Kasumi-1 (cell line): ENCODE data around the gene SLC2A9.
A peak's percentile ranks its signal among the peaks of the same experiment; 100 is the strongest.
"Not testable (repeated sequence)": the region's sequence is repeated elsewhere in the genome, so short reads cannot be mapped to it uniquely, and the experiment has no call there.

Experiments
- DNase-seq, 2 experiments: peaks; one replicate each; lab custom pipeline; 2025; lab: John Stamatoyannopoulos, UW

Gene SLC2A9

GRCh38 chr4:9926586-9926985 lies 94.7 kb downstream of the SLC2A9 start:
- no peak for DNase-seq

GRCh38 chr4:9925750-9926439 lies 95.4 kb downstream of the SLC2A9 start:
- DNase-seq: no peak

DNA sequence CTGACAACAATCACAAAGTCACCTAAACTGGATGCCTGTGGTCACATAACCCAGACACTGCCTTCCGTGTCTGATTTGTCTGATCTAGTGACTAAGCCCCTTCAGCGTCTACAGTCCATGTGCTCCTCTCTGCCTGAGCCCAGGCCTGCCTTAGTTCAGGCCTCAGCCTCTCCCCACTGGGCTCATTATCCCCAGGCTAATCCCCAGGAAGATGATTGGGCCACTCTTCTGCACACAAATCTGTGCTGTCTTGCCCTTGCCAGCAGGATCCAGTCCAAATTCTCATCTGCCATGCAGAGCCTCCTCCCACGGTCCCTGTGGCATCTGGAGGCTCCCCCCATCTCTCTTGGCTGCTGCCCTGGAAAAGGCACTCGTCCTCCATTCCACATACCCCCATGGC lies 96.5 kb downstream of the SLC2A9 start:
- DNase-seq: no peak

GRCh38 chr4:9923195-9923812 lies 98.0 kb downstream of the SLC2A9 start:
- no peak for DNase-seq

GRCh38 chr4:9921326-9921725 lies 100.0 kb downstream of the SLC2A9 start:
- no peak for DNase-seq

DNA sequence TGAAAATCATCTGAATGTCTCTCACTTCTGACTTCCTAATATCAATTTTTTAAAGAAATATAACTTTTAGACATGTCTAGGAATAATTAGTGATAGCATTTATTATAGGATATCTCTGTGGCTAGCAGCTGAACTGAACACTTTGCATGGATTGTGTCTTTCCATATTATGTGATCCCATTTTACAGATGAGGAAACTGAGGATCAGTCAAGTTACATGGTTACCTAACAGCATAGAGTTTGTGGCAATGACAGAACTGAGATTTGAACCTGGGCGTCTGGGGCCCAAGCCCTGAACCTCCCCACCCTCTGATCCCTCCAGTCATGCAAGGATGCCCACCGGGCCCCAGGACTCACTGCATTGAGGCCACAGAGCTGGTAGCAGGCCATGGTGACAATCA lies 101.3 kb downstream of the SLC2A9 start:
- no peak for DNase-seq

DNA sequence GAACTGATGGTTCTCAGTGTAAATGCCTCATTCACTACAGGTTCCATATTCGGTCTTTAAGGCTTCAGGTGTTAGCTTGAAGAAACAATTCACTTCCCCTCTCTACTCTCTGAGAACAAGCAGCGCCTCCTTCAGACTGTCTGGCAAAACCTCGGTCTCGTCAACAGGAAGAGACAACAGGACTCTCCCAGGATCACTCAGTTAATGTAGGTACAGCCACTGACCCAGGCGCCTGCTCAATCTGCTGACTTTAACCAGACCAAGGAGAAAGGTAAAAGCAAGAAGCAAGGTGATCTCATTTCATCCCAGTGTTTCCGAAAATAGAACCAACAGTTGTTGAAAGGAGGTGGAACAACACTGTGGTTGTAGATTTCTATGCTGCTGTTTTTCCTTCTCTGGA lies 102.2 kb downstream of the SLC2A9 start:
- DNase-seq: no peak

- no peak for DNase-seq
These were observed 102.8 kb downstream of the SLC2A9 start for GRCh38 chr4:9918484-9918883.

DNA sequence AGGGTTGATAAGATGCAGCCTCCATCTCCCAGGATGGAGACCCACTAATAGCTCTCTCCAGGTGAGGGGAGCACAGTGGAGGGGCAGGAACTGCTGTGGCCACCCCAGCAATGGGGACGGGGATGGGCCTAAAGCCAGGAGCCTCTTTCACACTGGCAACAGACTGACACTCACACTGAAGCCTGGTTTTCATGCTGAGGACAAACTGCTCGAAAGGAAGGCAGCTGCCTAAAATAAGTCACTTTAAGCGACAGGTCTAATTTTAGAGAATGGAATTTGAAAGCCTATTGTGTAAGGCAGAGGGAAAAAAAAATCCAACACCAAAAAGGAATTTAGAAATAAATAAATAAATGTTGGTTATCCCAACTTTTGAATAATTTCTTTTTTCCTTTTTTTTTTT lies 104.4 kb downstream of the SLC2A9 start:
- DNase-seq: no peak

GRCh38 chr4:9916346-9916745 lies 105.0 kb downstream of the SLC2A9 start:
- DNase-seq: no peak

- DNase-seq: no peak
These were observed 107.5 kb downstream of the SLC2A9 start for GRCh38 chr4:9913846-9914245.

GRCh38 chr4:9906996-9907395 lies 114.3 kb downstream of the SLC2A9 start:
- no peak for DNase-seq

- no peak for DNase-seq
These were observed 116.2 kb downstream of the SLC2A9 start for GRCh38 chr4:9904976-9905587.

GRCh38 chr4:9903317-9903716 lies 118.0 kb downstream of the SLC2A9 start:
- DNase-seq: no peak

DNA sequence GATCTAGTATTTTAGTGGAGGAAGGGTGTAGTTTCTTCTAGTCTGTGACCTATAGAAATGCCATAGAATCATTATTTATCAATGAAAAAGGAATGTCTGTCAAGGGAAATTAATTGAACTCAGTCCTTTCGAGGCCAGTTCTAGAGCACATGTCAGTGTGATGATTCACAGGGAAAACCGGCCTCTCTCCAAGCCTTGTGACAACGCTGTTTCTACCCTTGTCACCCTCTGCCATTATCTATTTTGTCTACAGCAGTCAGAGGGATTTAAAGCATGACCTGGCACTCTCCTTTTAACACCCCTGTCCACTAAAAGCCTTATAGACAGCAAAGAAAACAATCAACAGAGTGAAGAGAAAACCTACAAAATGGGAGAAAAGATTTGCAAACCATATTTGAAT lies 120.0 kb downstream of the SLC2A9 start:
- DNase-seq: no peak

GRCh38 chr4:9900633-9901032 lies 120.7 kb downstream of the SLC2A9 start:
- DNase-seq: not testable (repeated sequence)

DNA sequence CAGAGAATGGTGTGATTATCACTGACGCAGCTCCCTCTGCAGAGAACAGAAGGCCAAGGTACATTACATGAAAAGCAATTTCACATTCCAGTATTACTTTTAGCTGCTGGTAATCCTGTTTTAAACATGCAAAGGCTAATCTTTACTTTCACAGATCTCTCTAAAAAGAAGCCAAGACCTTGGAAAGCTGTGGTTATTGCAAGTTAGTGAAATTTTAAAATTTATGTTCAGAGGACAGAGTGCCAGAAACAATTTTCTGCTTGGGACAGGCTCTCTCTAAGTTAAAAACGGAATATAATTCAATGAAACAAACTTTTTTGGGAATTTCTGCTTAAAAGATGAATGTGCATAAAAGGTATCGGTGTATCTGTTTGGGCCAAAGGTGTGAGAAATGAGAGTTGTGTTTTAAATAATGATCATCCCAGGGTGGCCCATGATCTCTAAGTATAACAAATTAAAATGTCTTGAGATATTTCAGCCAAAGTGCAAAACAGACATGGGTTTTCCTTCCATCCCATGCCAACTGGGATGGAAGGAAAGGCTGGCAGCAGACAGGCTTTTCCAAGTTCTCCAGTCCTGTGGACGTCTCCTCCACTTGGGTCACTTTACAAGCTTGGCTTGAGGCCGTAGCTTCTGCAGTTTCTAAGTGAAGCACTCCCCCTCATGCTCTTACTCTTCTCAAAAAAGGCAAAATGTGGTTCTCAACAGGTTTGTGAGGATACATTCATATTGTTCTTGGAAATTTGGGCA lies 121.8 kb downstream of the SLC2A9 start:
- no peak for DNase-seq

DNA sequence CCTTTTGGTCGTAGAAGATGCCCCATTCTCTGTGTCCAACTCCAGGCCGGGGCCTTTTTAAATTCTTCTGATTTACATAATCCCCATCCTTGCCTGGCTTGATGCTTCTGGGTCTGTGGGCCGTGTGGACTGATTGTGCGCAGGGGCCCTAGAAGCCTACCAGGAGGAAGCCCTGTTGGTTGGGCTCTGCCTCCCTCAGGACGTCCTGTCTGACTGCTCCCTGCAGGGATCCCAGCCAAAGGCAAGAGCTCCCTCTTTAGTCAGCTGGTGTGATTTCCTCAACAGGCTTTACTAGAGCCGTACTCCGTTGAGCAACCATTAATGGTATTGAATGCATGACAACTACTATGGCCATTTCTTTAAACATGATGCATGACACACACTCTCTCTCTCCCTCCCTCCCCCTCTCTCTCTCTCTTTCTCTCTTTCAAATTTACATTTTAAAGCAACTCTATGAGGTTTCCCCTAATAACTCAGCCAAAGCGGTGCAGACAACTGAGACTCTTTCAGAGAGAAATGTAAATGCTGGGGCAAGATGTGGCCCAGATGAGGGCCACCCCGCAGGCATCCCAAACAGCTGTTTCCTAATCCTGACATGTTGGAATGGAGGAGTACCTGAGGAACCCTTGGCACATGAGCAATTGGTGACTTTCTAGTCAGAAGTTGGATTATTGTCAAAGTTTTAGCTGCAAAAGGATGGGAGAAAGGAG lies 122.5 kb downstream of the SLC2A9 start:
- peak in 1 of 2 experiments; percentile 15 for DNase-seq

GRCh38 chr4:9895333-9895705 lies 126.0 kb downstream of the SLC2A9 start:
- DNase-seq: no peak

GRCh38 chr4:9894644-9895332 lies 126.5 kb downstream of the SLC2A9 start:
- no peak for DNase-seq

GRCh38 chr4:9893329-9894108 lies 127.8 kb downstream of the SLC2A9 start:
- no peak for DNase-seq
